ENCODE results near the gene HS3ST3A1. TPM values are rescaled to one million over a fixed set of nuclear protein-coding genes. Genes with fewer than 3 reads are reported as not detected.

The HS3ST3A1 gene
- total and polyA plus RNA-seq, 2 experiments from 2014 or later, result 1.2 to 1.5 TPM

DNA sequence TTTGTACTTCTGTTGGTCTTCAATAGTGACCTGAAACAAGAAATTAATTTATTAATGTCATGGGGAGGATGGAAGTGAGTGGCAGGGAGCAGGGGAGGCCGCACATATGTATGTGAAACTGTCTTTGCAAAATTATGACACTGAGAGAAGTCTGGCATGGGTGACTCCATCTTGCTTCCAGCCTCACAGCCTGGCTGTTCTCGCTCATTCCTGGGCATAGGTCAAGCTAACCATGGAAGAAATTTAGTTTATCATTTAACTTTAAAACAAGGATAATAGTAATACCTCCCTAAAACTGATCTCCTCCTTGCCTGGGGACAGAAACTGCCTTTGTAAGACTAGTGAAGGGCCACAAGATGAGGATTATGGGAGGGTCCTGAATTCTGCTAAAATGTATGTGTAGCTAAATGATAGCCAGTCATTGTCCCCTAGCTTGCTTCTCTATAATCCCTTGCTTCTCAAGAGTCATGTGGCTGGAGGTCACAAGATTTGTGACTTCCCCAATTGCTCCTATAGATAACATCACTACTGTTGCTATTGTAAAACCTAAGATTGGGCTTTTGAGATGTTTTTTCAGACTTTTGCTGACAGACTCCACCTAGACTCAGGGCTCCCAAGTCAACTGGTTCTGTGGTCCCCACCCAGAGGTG, 126.0 kb downstream of the HS3ST3A1 start:
- no peaks in the 10 kb centered on the region for H4K20me1 ChIP-seq (ENCODE audit: insufficient read depth, poor library complexity, severe bottlenecking)
- no peak overlapping the region for H3K4me2 ChIP-seq
- no peak overlapping the region for H3K4me3 ChIP-seq
- no peaks in the 10 kb centered on the region for H3K27me3 ChIP-seq
- H3K9me2 ChIP-seq (replicated peaks; ENCODE audit: insufficient read depth), result no peaks in the 10 kb centered on the region
- H3K27ac ChIP-seq, result peak overlapping the region; percentile 54
- no peak for DNase-seq (ENCODE audit: low spot score)
- no peaks in the 10 kb centered on the region for H3K36me3 ChIP-seq (replicated peaks; ENCODE audit: insufficient read depth, low read depth)
- H3K4me1 ChIP-seq (ENCODE audit: insufficient read depth), result peaks cover 15% of the 10 kb centered on the region
- 94% methylated on average over 2 of the region's 2 CpGs for WGBS (ENCODE audit: low lambda C conversion rate, missing lambda C conversion rate)
- H2AFZ ChIP-seq, result no peak overlapping the region
- TF ChIP-seq EZH2 (IDR thresholded peaks at IDR 0.05; ENCODE audit: borderline replicate concordance) (no peak), EZH2phosphoT487 (IDR thresholded peaks at IDR 0.05; ENCODE audit: low read depth, severe bottlenecking, unreplicated experiment) (no peak)
- TF ChIP-seq, protein P1, sequence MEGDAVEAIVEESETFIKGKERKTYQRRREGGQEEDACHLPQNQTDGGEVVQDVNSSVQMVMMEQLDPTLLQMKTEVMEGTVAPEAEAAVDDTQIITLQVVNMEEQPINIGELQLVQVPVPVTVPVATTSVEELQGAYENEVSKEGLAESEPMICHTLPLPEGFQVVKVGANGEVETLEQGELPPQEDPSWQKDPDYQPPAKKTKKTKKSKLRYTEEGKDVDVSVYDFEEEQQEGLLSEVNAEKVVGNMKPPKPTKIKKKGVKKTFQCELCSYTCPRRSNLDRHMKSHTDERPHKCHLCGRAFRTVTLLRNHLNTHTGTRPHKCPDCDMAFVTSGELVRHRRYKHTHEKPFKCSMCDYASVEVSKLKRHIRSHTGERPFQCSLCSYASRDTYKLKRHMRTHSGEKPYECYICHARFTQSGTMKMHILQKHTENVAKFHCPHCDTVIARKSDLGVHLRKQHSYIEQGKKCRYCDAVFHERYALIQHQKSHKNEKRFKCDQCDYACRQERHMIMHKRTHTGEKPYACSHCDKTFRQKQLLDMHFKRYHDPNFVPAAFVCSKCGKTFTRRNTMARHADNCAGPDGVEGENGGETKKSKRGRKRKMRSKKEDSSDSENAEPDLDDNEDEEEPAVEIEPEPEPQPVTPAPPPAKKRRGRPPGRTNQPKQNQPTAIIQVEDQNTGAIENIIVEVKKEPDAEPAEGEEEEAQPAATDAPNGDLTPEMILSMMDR (IDR thresholded peaks at IDR 0.05; ENCODE audit: poor library complexity), result no peak
- no peaks in the 10 kb centered on the region for H3K9me3 ChIP-seq (ENCODE audit: low read depth)
- no peaks in the 10 kb centered on the region for H3K79me2 ChIP-seq

DNA sequence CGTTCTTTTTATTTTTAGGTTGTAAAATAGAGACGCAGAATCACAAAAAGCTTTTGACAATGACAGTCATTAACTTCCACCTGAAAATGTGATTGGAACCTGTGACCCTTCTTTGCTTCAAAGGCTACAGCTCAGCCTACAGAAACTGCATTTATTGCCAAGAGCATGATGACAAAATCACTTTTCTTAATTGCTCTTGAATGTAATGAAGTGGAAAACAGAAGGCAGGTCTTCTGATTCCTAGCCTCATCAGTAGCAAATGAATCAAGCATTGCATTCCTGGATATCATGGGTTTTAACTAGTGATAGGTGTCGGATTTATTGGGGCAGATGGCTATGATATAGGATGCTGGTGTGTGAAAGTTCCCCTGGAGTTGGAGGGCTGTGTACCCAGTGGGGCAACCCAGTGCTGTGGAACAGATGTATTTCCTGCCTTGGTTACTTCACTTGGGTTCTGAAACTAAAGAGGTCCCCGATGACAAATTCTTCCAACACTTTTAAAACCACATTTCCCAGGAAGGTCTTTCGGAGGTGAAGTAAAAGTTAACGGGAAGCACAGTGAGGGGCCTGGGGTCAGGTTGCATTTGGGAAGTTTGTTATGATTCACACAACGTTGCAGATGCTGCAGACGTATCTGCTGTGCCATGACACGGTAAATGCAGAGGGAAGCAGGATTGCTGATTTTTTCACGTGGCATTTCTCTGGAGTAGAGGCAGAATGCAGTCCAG, 127.5 kb downstream of the HS3ST3A1 start:
- Histone ChIP-seq H3K36me3 (replicated peaks; ENCODE audit: insufficient read depth, low read depth) (no peaks in the 10 kb centered on the region), H2AFZ (no peak overlapping the region), H3K9me3 (ENCODE audit: low read depth) (no peaks in the 10 kb centered on the region), H3K4me3 (no peak overlapping the region), H3K27ac (no peak overlapping the region), H3K4me2 (no peak overlapping the region), H3K4me1 (ENCODE audit: insufficient read depth) (peaks cover 15% of the 10 kb centered on the region), H4K20me1 (ENCODE audit: insufficient read depth, poor library complexity, severe bottlenecking) (no peaks in the 10 kb centered on the region), H3K9me2 (replicated peaks; ENCODE audit: insufficient read depth) (no peaks in the 10 kb centered on the region), H3K79me2 (no peaks in the 10 kb centered on the region), H3K27me3 (no peaks in the 10 kb centered on the region)
- no peak for DNase-seq (ENCODE audit: low spot score)
- TF ChIP-seq EZH2phosphoT487 (IDR thresholded peaks at IDR 0.05; ENCODE audit: low read depth, severe bottlenecking, unreplicated experiment) (no peak), EZH2 (IDR thresholded peaks at IDR 0.05; ENCODE audit: borderline replicate concordance) (no peak)
- TF ChIP-seq, protein P1 (IDR thresholded peaks at IDR 0.05; ENCODE audit: poor library complexity), result no peak
- 63% methylated on average over 10 of the region's 10 CpGs for WGBS (ENCODE audit: low lambda C conversion rate, missing lambda C conversion rate)

DNA sequence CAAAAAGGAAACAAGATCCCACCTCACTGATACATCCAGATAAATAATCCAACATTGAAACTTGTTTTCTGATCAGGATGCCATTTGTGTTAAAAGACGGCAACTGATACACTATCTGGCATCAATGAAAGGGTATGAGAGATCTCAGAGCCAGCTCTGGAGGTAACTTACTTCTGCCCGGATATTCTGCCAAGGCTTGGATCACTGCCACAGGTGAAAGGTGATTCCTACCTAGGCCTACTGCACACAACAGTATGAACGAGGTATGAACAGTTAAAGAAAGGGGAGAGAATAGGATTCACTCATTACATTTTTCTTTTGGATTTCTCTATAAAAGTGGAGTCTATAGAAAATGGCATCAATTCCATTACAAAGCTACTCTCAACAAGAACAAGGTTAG, 136.1 kb downstream of the HS3ST3A1 start:
- H3K9me2 ChIP-seq (replicated peaks; ENCODE audit: insufficient read depth), result no peaks in the 10 kb centered on the region
- TF ChIP-seq EZH2 (IDR thresholded peaks at IDR 0.05; ENCODE audit: borderline replicate concordance) (no peak), EZH2phosphoT487 (IDR thresholded peaks at IDR 0.05; ENCODE audit: low read depth, severe bottlenecking, unreplicated experiment) (no peak)
- TF ChIP-seq, protein P1 (IDR thresholded peaks at IDR 0.05; ENCODE audit: poor library complexity), result no peak
- H4K20me1 ChIP-seq (ENCODE audit: insufficient read depth, poor library complexity, severe bottlenecking), result no peaks in the 10 kb centered on the region
- no peaks in the 10 kb centered on the region for H3K79me2 ChIP-seq
- no peaks in the 10 kb centered on the region for H3K36me3 ChIP-seq (replicated peaks; ENCODE audit: insufficient read depth, low read depth)
- 95% methylated on average over 3 of the region's 3 CpGs for WGBS (ENCODE audit: low lambda C conversion rate, missing lambda C conversion rate)
- H3K9me3 ChIP-seq (ENCODE audit: low read depth), result no peaks in the 10 kb centered on the region
- no peak overlapping the region for H3K4me2 ChIP-seq
- H3K27me3 ChIP-seq, result no peaks in the 10 kb centered on the region
- H3K4me1 ChIP-seq (ENCODE audit: insufficient read depth), result no peaks in the 10 kb centered on the region
- H3K4me3 ChIP-seq, result no peak overlapping the region
- H2AFZ ChIP-seq, result no peak overlapping the region
- DNase-seq (ENCODE audit: low spot score), result no peak
- H3K27ac ChIP-seq, result no peak overlapping the region
